Measurements from ENCODE around the gene HDAC9. TPM values are rescaled to one million over a fixed set of nuclear protein-coding genes. Genes with fewer than 3 reads are reported as not detected.

Gene HDAC9
- total RNA-seq, 4 donors from 2014 or later, result 1.2 to 8.0 (median 1.6) TPM

- WGBS, 2 donors, result 32 to 36% methylated on average over 1 of the region's 1 CpG
- Histone ChIP-seq H3K4me1 (peaks cover 0 to 9% (median 0%) of the 10 kb centered on the region in 3 donors), H3K27me3 (no peaks in the 10 kb centered on the region), H3K9me3 (no peaks in the 10 kb centered on the region), H3K4me3 (no peak overlapping the region), H3K27ac (no peak overlapping the region), H3K36me3 (no peaks in the 10 kb centered on the region)
- intact Hi-C loops (cut with DNase I), result no loop called here
- DNase-seq, result no peak
- TF ChIP-seq POLR2A (IDR thresholded peaks at IDR 0.05) (no peak), CTCF (IDR thresholded peaks at IDR 0.05) (no peak)
Measured at GRCh38 chr7:18536486-18536885, 40.9 kb downstream of the HDAC9 start.

GRCh38 chr7:18538554-18539250 lies 43.2 kb downstream of the HDAC9 start:
- no peaks in the 10 kb centered on the region for H3K9me3 ChIP-seq
- H3K4me3 ChIP-seq, result no peak overlapping the region
- no peak overlapping the region for H3K27ac ChIP-seq
- peaks cover 0 to 9% (median 0%) of the 10 kb centered on the region in 3 donors for H3K4me1 ChIP-seq
- H3K36me3 ChIP-seq, result no peaks in the 10 kb centered on the region
- intact Hi-C loops (cut with DNase I), result no loop called here
- TF ChIP-seq CTCF (IDR thresholded peaks at IDR 0.05), result no peak
- TF ChIP-seq POLR2A (IDR thresholded peaks at IDR 0.05), result no peak
- H3K27me3 ChIP-seq, result no peaks in the 10 kb centered on the region
- DNase-seq, result no peak

GRCh38 chr7:18540396-18540795 lies 44.8 kb downstream of the HDAC9 start:
- DNase-seq, result no peak
- Histone ChIP-seq H3K4me3 (no peak overlapping the region), H3K27me3 (no peaks in the 10 kb centered on the region), H3K27ac (no peak overlapping the region), H3K4me1 (peaks cover 0 to 9% (median 0%) of the 10 kb centered on the region in 3 donors), H3K9me3 (no peaks in the 10 kb centered on the region), H3K36me3 (no peaks in the 10 kb centered on the region)
- intact Hi-C loops (cut with DNase I), result no loop called here
- WGBS, 2 donors, result 78 to 84% methylated on average over 1 of the region's 1 CpG
- TF ChIP-seq CTCF (IDR thresholded peaks at IDR 0.05), result no peak
- TF ChIP-seq POLR2A (IDR thresholded peaks at IDR 0.05), result no peak

- Histone ChIP-seq H3K4me1 (peaks cover 0 to 9% (median 0%) of the 10 kb centered on the region in 3 donors), H3K27ac (no peak overlapping the region), H3K27me3 (no peaks in the 10 kb centered on the region), H3K36me3 (no peaks in the 10 kb centered on the region), H3K4me3 (no peak overlapping the region), H3K9me3 (no peaks in the 10 kb centered on the region)
- TF ChIP-seq POLR2A (IDR thresholded peaks at IDR 0.05), result no peak
- TF ChIP-seq CTCF (IDR thresholded peaks at IDR 0.05), result no peak
- intact Hi-C loops (cut with DNase I), result no loop called here
- WGBS, 2 donors, result 28 to 40% methylated on average over 4 of the region's 4 CpGs
- no peak for DNase-seq
Measured at GRCh38 chr7:18541181-18541870, 45.8 kb downstream of the HDAC9 start.

GRCh38 chr7:18541871-18542212 lies 46.3 kb downstream of the HDAC9 start:
- 72 to 82% methylated on average over 6 of the region's 6 CpGs for WGBS, 2 donors
- Histone ChIP-seq H3K4me1 (peaks cover 0 to 9% (median 0%) of the 10 kb centered on the region in 3 donors), H3K36me3 (no peaks in the 10 kb centered on the region), H3K27me3 (no peaks in the 10 kb centered on the region), H3K9me3 (no peaks in the 10 kb centered on the region), H3K4me3 (no peak overlapping the region), H3K27ac (no peak overlapping the region)
- intact Hi-C loops (cut with DNase I), result no loop called here
- TF ChIP-seq CTCF (IDR thresholded peaks at IDR 0.05), result no peak
- no peak for TF ChIP-seq POLR2A (IDR thresholded peaks at IDR 0.05)
- DNase-seq, result no peak
